H1 (cell line): ENCODE data around the gene GDPD3.

Experiments
- ASH2L ChIP-seq: fragments of 200-600, 300-600 bp; sonication (generic); IDR thresholded peaks from one replicate; pipeline ENCODE4 v1.7.1; 2017; ENCODE audit warnings: low read length
- CHD2 ChIP-seq: IDR thresholded peaks from 2 replicates; pipeline ENCODE4 v1.6.1; 2012; ENCODE audit warnings: low read length, improper control_type of control experiment
- EZH2 ChIP-seq: fragments of 200-600 bp; sonication (generic); IDR thresholded peaks from 2 replicates; pipeline ENCODE4 v1.7.1; 2012; ENCODE audit warnings: low read depth, mild to moderate bottlenecking, moderate library complexity, low read length, inconsistent platforms; ENCODE audit not compliant: severe bottlenecking
- KDM5A ChIP-seq: fragments of 200-600 bp; IDR thresholded peaks from 2 replicates; pipeline ENCODE4 v1.7.1; 2012; ENCODE audit warnings: mild to moderate bottlenecking, low read length, inconsistent platforms, mixed read lengths
- MAFK ChIP-seq: IDR thresholded peaks from 2 replicates; pipeline ENCODE4 v1.6.1; 2012; ENCODE audit warnings: low read depth, mild to moderate bottlenecking, improper control_type of control experiment, low read length
- SIN3A ChIP-seq, 2 experiments: IDR thresholded peaks in 1 of 2; conservative IDR thresholded peaks in 1 of 2; 2 replicates each; pipeline ENCODE4 v1.6.1; 2011 to 2012; ENCODE audit warnings: low read length in 2 of 2, improper control_type of control experiment in 1 of 2, low read depth in 1 of 2, mild to moderate bottlenecking in 1 of 2
- SIRT6 ChIP-seq: IDR thresholded peaks from one replicate; pipeline ENCODE4 v1.7.1; 2012; ENCODE audit warnings: low read length, inconsistent platforms
- YY1 ChIP-seq: IDR thresholded peaks from 2 replicates; pipeline ENCODE4 v1.6.1; 2011; ENCODE audit warnings: low read depth, mild to moderate bottlenecking, low read length
- TF ChIP-seq, protein P1 (sequence below), 3 experiments: IDR thresholded peaks; 1 replicate in 2 of 3; 2 replicates in 1 of 3; pipeline versions ENCODE4 v1.5.1 to v1.6.1; 2011; ENCODE audit warnings: low read length in 3 of 3, mild to moderate bottlenecking in 3 of 3, inconsistent platforms in 2 of 3, low read depth in 1 of 3, moderate library complexity in 1 of 3; ENCODE audit not compliant: insufficient read depth in 1 of 3; ENCODE audit errors: control extremely low read depth in 1 of 3

- TF ChIP-seq ASH2L (no peak), SIN3A (conservative IDR thresholded peaks at IDR 0.05 in 1 of 2, IDR thresholded peaks at IDR 0.05 in 1 of 2; ENCODE audit: low read depth in 1 of 2, low read length in 2 of 2) (no peak), EZH2 (no peak), KDM5A (no peak), SIRT6 (no peak), CHD2 (no peak), YY1 (no peak), MAFK (no peak)
- TF ChIP-seq, protein P1, sequence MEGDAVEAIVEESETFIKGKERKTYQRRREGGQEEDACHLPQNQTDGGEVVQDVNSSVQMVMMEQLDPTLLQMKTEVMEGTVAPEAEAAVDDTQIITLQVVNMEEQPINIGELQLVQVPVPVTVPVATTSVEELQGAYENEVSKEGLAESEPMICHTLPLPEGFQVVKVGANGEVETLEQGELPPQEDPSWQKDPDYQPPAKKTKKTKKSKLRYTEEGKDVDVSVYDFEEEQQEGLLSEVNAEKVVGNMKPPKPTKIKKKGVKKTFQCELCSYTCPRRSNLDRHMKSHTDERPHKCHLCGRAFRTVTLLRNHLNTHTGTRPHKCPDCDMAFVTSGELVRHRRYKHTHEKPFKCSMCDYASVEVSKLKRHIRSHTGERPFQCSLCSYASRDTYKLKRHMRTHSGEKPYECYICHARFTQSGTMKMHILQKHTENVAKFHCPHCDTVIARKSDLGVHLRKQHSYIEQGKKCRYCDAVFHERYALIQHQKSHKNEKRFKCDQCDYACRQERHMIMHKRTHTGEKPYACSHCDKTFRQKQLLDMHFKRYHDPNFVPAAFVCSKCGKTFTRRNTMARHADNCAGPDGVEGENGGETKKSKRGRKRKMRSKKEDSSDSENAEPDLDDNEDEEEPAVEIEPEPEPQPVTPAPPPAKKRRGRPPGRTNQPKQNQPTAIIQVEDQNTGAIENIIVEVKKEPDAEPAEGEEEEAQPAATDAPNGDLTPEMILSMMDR (IDR thresholded peaks at IDR 0.05; ENCODE audit: control extremely low read depth in 1 of 3, insufficient read depth in 1 of 3, low read depth in 1 of 3, low read length in 3 of 3), result no peak
Observed at GRCh38 chr16:30085820-30086219, 27.5 kb downstream of the GDPD3 start.
